Measurements from ENCODE around the gene CD74. TPM values are rescaled to one million over a fixed set of nuclear protein-coding genes. Genes with fewer than 3 reads are reported as not detected.

CD74 gene
- total and polyA plus RNA-seq, 2 of the 13 experiments (the other 11 are each of a cell fraction or from before 2014, with no cell fraction given) = 34.1 to 84.4 TPM

DNA sequence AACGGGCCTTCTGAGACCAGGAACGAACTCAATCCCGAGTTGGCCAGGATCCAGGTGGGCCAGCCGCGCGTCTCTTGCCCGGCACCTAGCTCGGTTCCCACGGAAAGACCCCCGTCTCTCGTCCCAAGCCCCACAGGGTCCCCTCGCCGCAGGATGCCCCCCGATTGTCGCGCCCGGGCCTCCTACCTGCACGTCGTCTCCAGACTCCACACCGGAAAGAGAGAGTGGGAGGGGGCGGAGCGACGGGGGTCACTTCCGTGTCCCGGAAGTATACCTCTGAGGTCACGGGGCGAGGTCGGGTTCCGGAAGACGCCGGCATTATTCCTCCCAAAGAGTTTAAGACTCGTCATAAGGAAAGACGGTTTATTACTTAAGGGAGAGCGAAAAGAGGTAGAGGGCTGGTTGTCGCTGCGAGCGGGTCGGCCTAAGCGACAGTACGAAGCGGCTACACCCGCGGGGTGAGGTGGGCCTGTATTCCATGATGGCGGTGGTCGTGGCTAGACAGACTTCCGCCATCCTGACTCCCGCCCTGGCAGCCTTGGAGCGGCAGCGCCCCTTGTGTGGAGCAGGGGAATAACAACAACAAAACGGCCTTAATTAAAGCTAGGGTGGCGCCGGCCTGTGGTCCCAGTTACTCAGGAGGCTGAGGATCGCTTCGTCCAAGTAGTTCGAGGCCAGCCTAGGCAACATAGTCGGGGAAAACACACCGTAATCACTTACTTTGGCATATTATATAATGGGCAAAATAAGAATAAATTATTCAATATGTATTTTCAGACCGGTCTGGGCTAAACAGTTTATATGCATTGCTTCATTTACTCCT, 37.0 kb upstream of the CD74 start, which contains the start of gene RPS14 (continued):
- TF ChIP-seq, protein P1, sequence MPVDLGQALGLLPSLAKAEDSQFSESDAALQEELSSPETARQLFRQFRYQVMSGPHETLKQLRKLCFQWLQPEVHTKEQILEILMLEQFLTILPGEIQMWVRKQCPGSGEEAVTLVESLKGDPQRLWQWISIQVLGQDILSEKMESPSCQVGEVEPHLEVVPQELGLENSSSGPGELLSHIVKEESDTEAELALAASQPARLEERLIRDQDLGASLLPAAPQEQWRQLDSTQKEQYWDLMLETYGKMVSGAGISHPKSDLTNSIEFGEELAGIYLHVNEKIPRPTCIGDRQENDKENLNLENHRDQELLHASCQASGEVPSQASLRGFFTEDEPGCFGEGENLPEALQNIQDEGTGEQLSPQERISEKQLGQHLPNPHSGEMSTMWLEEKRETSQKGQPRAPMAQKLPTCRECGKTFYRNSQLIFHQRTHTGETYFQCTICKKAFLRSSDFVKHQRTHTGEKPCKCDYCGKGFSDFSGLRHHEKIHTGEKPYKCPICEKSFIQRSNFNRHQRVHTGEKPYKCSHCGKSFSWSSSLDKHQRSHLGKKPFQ (CRISPR knock-in tag; IDR thresholded peaks at IDR 0.05; ENCODE audit: insufficient replicate concordance) = peak; percentile 73
- TF ChIP-seq, protein P2, sequence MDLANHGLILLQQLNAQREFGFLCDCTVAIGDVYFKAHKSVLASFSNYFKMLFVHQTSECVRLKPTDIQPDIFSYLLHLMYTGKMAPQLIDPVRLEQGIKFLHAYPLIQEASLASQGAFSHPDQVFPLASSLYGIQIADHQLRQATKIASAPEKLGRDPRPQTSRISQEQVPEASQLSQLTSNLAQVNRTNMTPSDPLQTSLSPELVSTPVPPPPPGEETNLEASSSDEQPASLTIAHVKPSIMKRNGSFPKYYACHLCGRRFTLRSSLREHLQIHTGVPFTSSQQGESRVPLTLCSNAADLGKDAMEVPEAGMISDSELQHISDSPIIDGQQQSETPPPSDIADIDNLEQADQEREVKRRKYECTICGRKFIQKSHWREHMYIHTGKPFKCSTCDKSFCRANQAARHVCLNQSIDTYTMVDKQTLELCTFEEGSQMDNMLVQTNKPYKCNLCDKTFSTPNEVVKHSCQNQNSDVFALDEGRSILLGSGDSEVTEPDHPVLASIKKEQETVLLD (CRISPR knock-in tag; IDR thresholded peaks at IDR 0.05; ENCODE audit: low read depth) = peak; percentile 73
- TF ChIP-seq AGO1 (IDR thresholded peaks at IDR 0.05; ENCODE audit: low read depth, low read length, poor library complexity, severe bottlenecking) = peak; percentile 76
- TF ChIP-seq RBFOX2 (IDR thresholded peaks at IDR 0.05; ENCODE audit: low read depth, low read length) = peak; percentile 99
- TF ChIP-seq RAD51 (IDR thresholded peaks at IDR 0.05; ENCODE audit: borderline replicate concordance) = 0 out of 2 replicates have a peak, but pooled peaks have one; percentile 24
- TF ChIP-seq MYNN (CRISPR knock-in tag; IDR thresholded peaks at IDR 0.05; ENCODE audit: low read depth) = no peak
- TF ChIP-seq, protein P3, sequence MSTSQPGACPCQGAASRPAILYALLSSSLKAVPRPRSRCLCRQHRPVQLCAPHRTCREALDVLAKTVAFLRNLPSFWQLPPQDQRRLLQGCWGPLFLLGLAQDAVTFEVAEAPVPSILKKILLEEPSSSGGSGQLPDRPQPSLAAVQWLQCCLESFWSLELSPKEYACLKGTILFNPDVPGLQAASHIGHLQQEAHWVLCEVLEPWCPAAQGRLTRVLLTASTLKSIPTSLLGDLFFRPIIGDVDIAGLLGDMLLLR (CRISPR knock-in tag; IDR thresholded peaks at IDR 0.05) = peak; percentile 58; the same call in 1 of the 2 replicates
- no peak for TF ChIP-seq ZNF570 (CRISPR knock-in tag; IDR thresholded peaks at IDR 0.05; ENCODE audit: borderline replicate concordance)
- TF ChIP-seq ZNF607 (CRISPR knock-in tag; IDR thresholded peaks at IDR 0.05; ENCODE audit: borderline replicate concordance) = peak; percentile 35; the same call in 1 of the 2 replicates
- TF ChIP-seq SRSF1 (optimal IDR thresholded peaks at IDR 0.05; ENCODE audit: low read depth, low read length) = peak; percentile 97
- TF ChIP-seq ERF (CRISPR knock-in tag; IDR thresholded peaks at IDR 0.05) = peak; percentile 87; the same call in 1 of the 2 replicates
- peak; percentile 45; the same call in 1 of the 2 replicates for TF ChIP-seq RARA (CRISPR knock-in tag; IDR thresholded peaks at IDR 0.05)
- no peak for TF ChIP-seq ZNF75D (CRISPR knock-in tag; IDR thresholded peaks at IDR 0.05; ENCODE audit: borderline replicate concordance)
- TF ChIP-seq, protein P4, sequence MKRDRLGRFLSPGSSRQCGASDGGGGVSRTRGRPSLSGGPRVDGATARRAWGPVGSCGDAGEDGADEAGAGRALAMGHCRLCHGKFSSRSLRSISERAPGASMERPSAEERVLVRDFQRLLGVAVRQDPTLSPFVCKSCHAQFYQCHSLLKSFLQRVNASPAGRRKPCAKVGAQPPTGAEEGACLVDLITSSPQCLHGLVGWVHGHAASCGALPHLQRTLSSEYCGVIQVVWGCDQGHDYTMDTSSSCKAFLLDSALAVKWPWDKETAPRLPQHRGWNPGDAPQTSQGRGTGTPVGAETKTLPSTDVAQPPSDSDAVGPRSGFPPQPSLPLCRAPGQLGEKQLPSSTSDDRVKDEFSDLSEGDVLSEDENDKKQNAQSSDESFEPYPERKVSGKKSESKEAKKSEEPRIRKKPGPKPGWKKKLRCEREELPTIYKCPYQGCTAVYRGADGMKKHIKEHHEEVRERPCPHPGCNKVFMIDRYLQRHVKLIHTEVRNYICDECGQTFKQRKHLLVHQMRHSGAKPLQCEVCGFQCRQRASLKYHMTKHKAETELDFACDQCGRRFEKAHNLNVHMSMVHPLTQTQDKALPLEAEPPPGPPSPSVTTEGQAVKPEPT (CRISPR knock-in tag; IDR thresholded peaks at IDR 0.05; ENCODE audit: low read depth) = peak; percentile 74; the same call in 1 of the 2 replicates
- TF ChIP-seq KLF13 (CRISPR knock-in tag; IDR thresholded peaks at IDR 0.05) = no peak; the same call in 1 of the 2 replicates
- no peak for TF ChIP-seq ZNF121 (CRISPR knock-in tag; IDR thresholded peaks at IDR 0.05)
- peak; percentile 100 for TF ChIP-seq NR2C2 (CRISPR knock-in tag; IDR thresholded peaks at IDR 0.05; ENCODE audit: borderline replicate concordance)
- TF ChIP-seq HNRNPH1 (optimal IDR thresholded peaks at IDR 0.05; ENCODE audit: low read depth, low read length) = no peak
- TF ChIP-seq ZBTB8A (CRISPR knock-in tag; IDR thresholded peaks at IDR 0.05; ENCODE audit: borderline replicate concordance, low read depth) = no peak
- TF ChIP-seq ZMAT3 (CRISPR knock-in tag; conservative IDR thresholded peaks at IDR 0.05) = peak; percentile 89
- 0 out of 2 replicates have a peak, but pooled peaks have one; percentile 47 for TF ChIP-seq ETV6 (CRISPR knock-in tag; conservative IDR thresholded peaks at IDR 0.05)
- 0 out of 2 replicates have a peak, but pooled peaks have one; percentile 47 for TF ChIP-seq ZNF674 (CRISPR knock-in tag; IDR thresholded peaks at IDR 0.05; ENCODE audit: low read depth)
- TF ChIP-seq, protein P5, sequence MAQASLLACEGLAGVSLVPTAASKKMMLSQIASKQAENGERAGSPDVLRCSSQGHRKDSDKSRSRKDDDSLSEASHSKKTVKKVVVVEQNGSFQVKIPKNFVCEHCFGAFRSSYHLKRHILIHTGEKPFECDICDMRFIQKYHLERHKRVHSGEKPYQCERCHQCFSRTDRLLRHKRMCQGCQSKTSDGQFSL (CRISPR knock-in tag; IDR thresholded peaks at IDR 0.05) = 0 out of 2 replicates have a peak, but pooled peaks have one; percentile 29

Measured in HepG2 (cell line).